Stimulated activated CD4-positive, alpha-beta T cell treated with anti-CD3 and anti-CD28 coated beads, Interleukin-2, amount 100 ng/mL, for 48 hours (primary cell): ENCODE measurements around the gene NRXN3.

Experiments
- DNase-seq, 2 donors: peaks; one replicate each; pipeline ENCODE4 v3.0.0-alpha.2; 2020

The NRXN3 gene

GRCh38 chr14:78175412-78175811 is 5.2 kb downstream of the NRXN3 start:
- no peak for DNase-seq

GRCh38 chr14:78178071-78178470 is 7.9 kb downstream of the NRXN3 start:
- no peak for DNase-seq

GRCh38 chr14:78178971-78179370 is 8.8 kb downstream of the NRXN3 start:
- DNase-seq: no peak

GRCh38 chr14:78181270-78181669 is 11.1 kb downstream of the NRXN3 start:
- no peak for DNase-seq

- no peak for DNase-seq
Measured at GRCh38 chr14:78182722-78183121, 12.5 kb downstream of the NRXN3 start.

GRCh38 chr14:78184157-78184556 is 14.0 kb downstream of the NRXN3 start:
- no peak for DNase-seq

GRCh38 chr14:78186277-78186676 is 16.1 kb downstream of the NRXN3 start:
- DNase-seq: no peak

- no peak for DNase-seq
Measured at GRCh38 chr14:78188882-78189281, 18.7 kb downstream of the NRXN3 start.

GRCh38 chr14:78195431-78195830 is 25.3 kb downstream of the NRXN3 start:
- DNase-seq: no peak

- no peak for DNase-seq
Measured at GRCh38 chr14:78196323-78196722, 26.1 kb downstream of the NRXN3 start.

- no peak for DNase-seq
Measured at GRCh38 chr14:78197051-78197450, 26.9 kb downstream of the NRXN3 start.

- no peak for DNase-seq
Measured at GRCh38 chr14:78202163-78202562, 32.0 kb downstream of the NRXN3 start.

- no peak for DNase-seq
Measured at GRCh38 chr14:78202976-78203375, 32.8 kb downstream of the NRXN3 start.

- DNase-seq: no peak
Measured at GRCh38 chr14:78207414-78207813, 37.2 kb downstream of the NRXN3 start.

GRCh38 chr14:78220273-78220672 is 50.1 kb downstream of the NRXN3 start:
- DNase-seq: no peak

- DNase-seq: no peak
Measured at GRCh38 chr14:78222746-78223145, 52.6 kb downstream of the NRXN3 start.

GRCh38 chr14:78227248-78228077 is 57.3 kb downstream of the NRXN3 start:
- DNase-seq: no peak

- DNase-seq: no peak
Measured at GRCh38 chr14:78228702-78229327, 58.6 kb downstream of the NRXN3 start.

GRCh38 chr14:78232231-78233000 is 62.2 kb downstream of the NRXN3 start:
- DNase-seq: no peak

- DNase-seq: no peak
Measured at GRCh38 chr14:78238141-78238540, 68.0 kb downstream of the NRXN3 start.

GRCh38 chr14:78240567-78240966 is 70.4 kb downstream of the NRXN3 start:
- no peak for DNase-seq

- DNase-seq: no peak
Measured at GRCh38 chr14:78242086-78242485, 71.9 kb downstream of the NRXN3 start.

GRCh38 chr14:78243187-78243586 is 73.0 kb downstream of the NRXN3 start:
- no peak for DNase-seq

GRCh38 chr14:78245238-78245637 is 75.1 kb downstream of the NRXN3 start:
- DNase-seq: no peak
